Smooth muscle cell of the brain vasculature (primary cell): ENCODE data around the gene KCNB1.

ENCODE experiments used
- DNase-seq: peaks from one replicate; pipeline ENCODE4 v3.0.0-alpha.2; 2012; ENCODE audit warnings: low read depth, low spot score

The KCNB1 gene

GRCh38 chr20:49354673-49355072, 127.8 kb downstream of the KCNB1 start:
- no peak for DNase-seq

- no peak for DNase-seq
Observed at GRCh38 chr20:49353348-49353747, 129.1 kb downstream of the KCNB1 start.

GRCh38 chr20:49352751-49353150, 129.7 kb downstream of the KCNB1 start:
- no peak for DNase-seq

- DNase-seq, result no peak
Observed at GRCh38 chr20:49351775-49352174, 130.7 kb downstream of the KCNB1 start.

GRCh38 chr20:49349694-49350252, 132.7 kb downstream of the KCNB1 start:
- DNase-seq, result no peak

GRCh38 chr20:49349078-49349477, 133.4 kb downstream of the KCNB1 start:
- no peak for DNase-seq

GRCh38 chr20:49348563-49348962, 133.9 kb downstream of the KCNB1 start:
- DNase-seq, result no peak

GRCh38 chr20:49347156-49347555, 135.3 kb downstream of the KCNB1 start:
- no peak for DNase-seq

GRCh38 chr20:49346682-49347081, 135.8 kb downstream of the KCNB1 start:
- no peak for DNase-seq

- DNase-seq, result no peak
Observed at GRCh38 chr20:49345524-49345923, 136.9 kb downstream of the KCNB1 start.

GRCh38 chr20:49344975-49345374, 137.5 kb downstream of the KCNB1 start:
- peak; percentile 79 for DNase-seq

- DNase-seq, result no peak
Observed at GRCh38 chr20:49344140-49344539, 138.3 kb downstream of the KCNB1 start.

GRCh38 chr20:49343246-49343645, 139.2 kb downstream of the KCNB1 start:
- DNase-seq, result no peak

- DNase-seq, result no peak
Observed at GRCh38 chr20:49340161-49340966, 142.1 kb downstream of the KCNB1 start.

- DNase-seq, result no peak
Observed at GRCh38 chr20:49339123-49339522, 143.3 kb downstream of the KCNB1 start.

GRCh38 chr20:49338061-49338460, 144.4 kb downstream of the KCNB1 start:
- DNase-seq, result no peak

- DNase-seq, result no peak
Observed at GRCh38 chr20:49337357-49337756, 145.1 kb downstream of the KCNB1 start.

GRCh38 chr20:49336786-49337185, 145.7 kb downstream of the KCNB1 start:
- DNase-seq, result no peak

GRCh38 chr20:49335476-49335875, 147.0 kb downstream of the KCNB1 start:
- DNase-seq, result no peak

- no peak for DNase-seq
Observed at GRCh38 chr20:49330701-49331615, 151.5 kb downstream of the KCNB1 start.

GRCh38 chr20:49328790-49329189, 153.7 kb downstream of the KCNB1 start:
- DNase-seq, result no peak

- DNase-seq, result no peak
Observed at GRCh38 chr20:49326026-49326425, 156.4 kb downstream of the KCNB1 start.
